ENCODE results near the gene ARHGAP8. TPM values are rescaled to one million over a fixed set of nuclear protein-coding genes. Genes with fewer than 3 reads are reported as not detected.

Gene ARHGAP8
- total RNA-seq, 1 donor from 2014 or later: not detected

DNA sequence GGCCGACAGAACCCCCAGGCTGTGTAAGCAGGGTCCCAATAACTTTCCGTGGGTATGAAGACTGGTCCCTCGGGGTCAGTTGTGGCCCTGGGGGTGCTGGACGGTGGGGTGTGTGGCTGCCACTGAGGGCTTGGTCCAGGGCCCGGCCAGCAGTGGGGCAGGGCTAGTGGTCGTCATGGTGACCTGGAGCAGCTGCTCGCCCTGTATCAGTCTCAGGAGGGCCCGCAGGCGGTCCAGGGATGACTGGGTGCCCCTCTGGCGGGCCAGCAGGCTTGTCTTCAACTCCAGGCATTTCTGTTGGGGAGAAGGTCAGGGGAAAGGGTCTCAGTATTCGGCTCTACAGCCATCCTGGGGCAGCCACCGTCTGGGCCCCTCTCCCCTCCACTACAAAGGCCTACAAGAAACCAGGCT lies 130.6 kb downstream of the ARHGAP8 start:
- H3K9me3 ChIP-seq (replicated peaks): peaks cover 6% of the 10 kb centered on the region
- no peak for DNase-seq
- H3K27ac ChIP-seq (replicated peaks): no peak overlapping the region
- H3K27me3 ChIP-seq (ENCODE audit: low read depth): peaks cover 3% of the 10 kb centered on the region
- no peaks in the 10 kb centered on the region for H3K36me3 ChIP-seq
- no peak overlapping the region for H3K4me3 ChIP-seq
- TF ChIP-seq, protein P1, sequence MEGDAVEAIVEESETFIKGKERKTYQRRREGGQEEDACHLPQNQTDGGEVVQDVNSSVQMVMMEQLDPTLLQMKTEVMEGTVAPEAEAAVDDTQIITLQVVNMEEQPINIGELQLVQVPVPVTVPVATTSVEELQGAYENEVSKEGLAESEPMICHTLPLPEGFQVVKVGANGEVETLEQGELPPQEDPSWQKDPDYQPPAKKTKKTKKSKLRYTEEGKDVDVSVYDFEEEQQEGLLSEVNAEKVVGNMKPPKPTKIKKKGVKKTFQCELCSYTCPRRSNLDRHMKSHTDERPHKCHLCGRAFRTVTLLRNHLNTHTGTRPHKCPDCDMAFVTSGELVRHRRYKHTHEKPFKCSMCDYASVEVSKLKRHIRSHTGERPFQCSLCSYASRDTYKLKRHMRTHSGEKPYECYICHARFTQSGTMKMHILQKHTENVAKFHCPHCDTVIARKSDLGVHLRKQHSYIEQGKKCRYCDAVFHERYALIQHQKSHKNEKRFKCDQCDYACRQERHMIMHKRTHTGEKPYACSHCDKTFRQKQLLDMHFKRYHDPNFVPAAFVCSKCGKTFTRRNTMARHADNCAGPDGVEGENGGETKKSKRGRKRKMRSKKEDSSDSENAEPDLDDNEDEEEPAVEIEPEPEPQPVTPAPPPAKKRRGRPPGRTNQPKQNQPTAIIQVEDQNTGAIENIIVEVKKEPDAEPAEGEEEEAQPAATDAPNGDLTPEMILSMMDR (IDR thresholded peaks at IDR 0.05; ENCODE audit: borderline replicate concordance): no peak
- no peaks in the 10 kb centered on the region for H3K4me1 ChIP-seq
- intact Hi-C loops (cut with micrococcal nuclease): no loop called here

DNA sequence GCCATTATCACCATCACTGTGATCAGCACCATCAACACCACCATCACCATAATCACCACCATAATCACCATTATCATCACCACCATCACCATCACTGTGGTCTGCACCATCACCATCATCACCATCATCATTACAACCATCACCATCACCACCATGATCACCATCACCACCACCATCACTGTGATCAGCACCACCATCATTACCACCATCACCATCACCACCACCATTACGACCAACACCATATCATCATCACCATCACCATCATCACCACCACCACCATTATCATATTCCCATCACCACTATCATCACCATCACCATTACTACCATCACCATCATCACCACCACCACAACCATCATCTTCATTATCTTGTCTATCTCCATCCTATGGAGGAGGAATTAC lies 132.2 kb downstream of the ARHGAP8 start:
- TF ChIP-seq, protein P1 (IDR thresholded peaks at IDR 0.05; ENCODE audit: borderline replicate concordance): no peak
- intact Hi-C loops (cut with micrococcal nuclease): no loop called here

DNA sequence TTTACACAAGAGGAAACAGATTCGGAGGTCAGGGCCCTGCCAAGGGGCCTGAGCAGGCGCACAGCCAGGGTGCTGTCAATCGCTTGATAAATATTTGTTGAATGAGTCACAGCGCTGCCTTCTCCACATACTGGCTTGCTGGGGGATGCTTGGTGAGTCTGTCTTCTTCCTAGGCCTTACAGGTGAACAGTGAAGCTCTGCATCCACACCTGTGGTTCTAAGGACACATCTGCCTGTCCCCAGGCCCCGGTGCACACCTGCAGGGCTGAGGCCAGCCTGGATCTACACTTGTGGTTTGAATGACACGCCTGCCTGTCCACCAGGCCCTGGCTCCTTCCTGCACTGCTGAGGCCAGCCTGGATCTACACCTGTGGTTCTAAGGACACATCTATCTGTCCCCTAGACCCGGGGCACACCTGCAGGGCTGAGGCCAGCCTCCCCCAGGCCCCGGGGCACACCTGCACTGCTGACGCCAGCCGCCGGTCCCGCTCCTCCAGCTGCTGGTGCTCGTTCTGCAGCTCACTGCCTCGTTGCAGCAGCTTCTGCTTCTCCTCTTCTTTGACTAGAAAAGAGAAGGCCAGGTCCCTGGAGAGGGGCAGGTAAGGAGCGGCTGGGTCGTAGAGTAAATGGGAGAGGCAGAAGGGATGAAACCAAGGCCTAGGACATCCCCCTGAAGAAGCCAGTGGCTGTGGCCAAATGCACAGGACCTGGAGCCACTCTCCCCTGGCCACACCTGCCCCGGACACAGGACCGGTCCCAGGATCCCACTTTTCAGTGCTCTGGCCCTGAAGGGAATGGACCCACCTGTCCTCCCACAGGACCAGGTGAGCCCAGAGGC lies 132.8 kb downstream of the ARHGAP8 start:
- H3K27me3 ChIP-seq (ENCODE audit: low read depth): peaks cover 8% of the 10 kb centered on the region
- H3K36me3 ChIP-seq: no peaks in the 10 kb centered on the region
- intact Hi-C loops (cut with micrococcal nuclease): no loop called here
- no peak overlapping the region for H3K4me3 ChIP-seq
- no peak for DNase-seq
- TF ChIP-seq, protein P1 (IDR thresholded peaks at IDR 0.05; ENCODE audit: borderline replicate concordance): no peak
- no peaks in the 10 kb centered on the region for H3K4me1 ChIP-seq
- H3K9me3 ChIP-seq (replicated peaks): no peaks in the 10 kb centered on the region
- no peak overlapping the region for H3K27ac ChIP-seq (replicated peaks)

More for the DNA sequence above, 132.2 kb downstream of the ARHGAP8 start:
- DNase-seq: no peak
- Histone ChIP-seq H3K27me3 (ENCODE audit: low read depth) (peaks cover 8% of the 10 kb centered on the region), H3K4me3 (no peak overlapping the region), H3K9me3 (replicated peaks) (no peaks in the 10 kb centered on the region), H3K4me1 (no peaks in the 10 kb centered on the region), H3K27ac (replicated peaks) (no peak overlapping the region), H3K36me3 (no peaks in the 10 kb centered on the region)

DNA sequence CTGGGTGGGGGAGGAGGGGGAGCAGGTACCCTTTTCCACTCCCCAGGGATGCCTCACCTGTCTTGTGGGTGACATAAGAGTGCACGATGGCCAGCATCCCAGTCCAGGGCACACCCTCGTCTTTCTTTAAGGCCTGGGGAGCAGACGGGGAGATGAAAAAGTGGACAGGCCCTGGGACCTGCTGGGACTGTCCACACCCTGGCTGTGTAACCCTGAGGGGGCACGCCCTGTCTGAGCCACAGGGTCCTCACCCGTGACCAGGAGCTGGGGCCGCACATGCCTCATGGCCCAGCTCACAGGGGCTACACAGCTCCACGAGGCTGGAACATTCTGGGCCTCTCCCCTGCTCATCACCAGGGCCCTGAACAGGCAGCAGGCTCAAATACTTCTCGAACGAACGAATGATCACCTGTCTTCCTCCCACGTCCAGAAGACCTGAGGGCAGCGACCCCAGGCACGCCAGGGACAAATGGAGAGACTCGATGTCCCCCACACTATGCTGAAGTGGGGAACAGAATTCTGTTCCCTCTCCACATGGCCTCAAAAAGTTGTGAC lies 133.5 kb downstream of the ARHGAP8 start:
- Histone ChIP-seq H3K4me3 (no peak overlapping the region), H3K27ac (replicated peaks) (no peak overlapping the region), H3K36me3 (no peaks in the 10 kb centered on the region), H3K27me3 (ENCODE audit: low read depth) (peaks cover 8% of the 10 kb centered on the region), H3K9me3 (replicated peaks) (no peaks in the 10 kb centered on the region), H3K4me1 (no peaks in the 10 kb centered on the region)
- TF ChIP-seq, protein P1 (IDR thresholded peaks at IDR 0.05; ENCODE audit: borderline replicate concordance): no peak
- intact Hi-C loops (cut with micrococcal nuclease): no loop called here
- no peak for DNase-seq

DNA sequence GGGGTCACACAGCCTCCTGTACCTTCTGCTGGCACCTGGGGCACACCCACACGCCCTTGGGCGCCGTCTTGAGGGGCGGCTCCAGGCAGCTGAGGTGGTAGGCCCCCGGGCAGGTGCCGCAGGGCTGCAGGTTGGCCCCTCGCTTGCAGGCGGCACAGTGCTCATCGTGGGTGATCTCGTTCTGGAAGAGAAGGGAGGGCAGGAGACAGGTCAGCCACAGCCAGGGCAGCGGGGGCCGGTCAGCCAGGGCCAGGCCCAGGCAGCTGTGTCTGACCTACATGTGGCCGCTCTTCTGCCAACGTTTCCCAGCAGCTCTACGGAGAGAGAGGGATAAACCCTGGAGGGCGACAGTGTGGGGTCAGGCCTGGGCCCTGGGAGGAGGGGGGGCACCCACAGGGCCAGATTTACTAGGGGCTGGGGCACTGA lies 135.6 kb downstream of the ARHGAP8 start:
- Histone ChIP-seq H3K4me3 (no peak overlapping the region), H3K9me3 (replicated peaks) (no peaks in the 10 kb centered on the region), H3K27me3 (ENCODE audit: low read depth) (peaks cover 11% of the 10 kb centered on the region), H3K36me3 (no peaks in the 10 kb centered on the region), H3K4me1 (no peaks in the 10 kb centered on the region), H3K27ac (replicated peaks) (no peak overlapping the region)
- no peak for DNase-seq
- intact Hi-C loops (cut with micrococcal nuclease): no loop called here
- TF ChIP-seq, protein P1 (IDR thresholded peaks at IDR 0.05; ENCODE audit: borderline replicate concordance): no peak
